Measurements from ENCODE around the gene ARFGEF3.

ARFGEF3 gene

GRCh38 chr6:138330763-138331162, 169.0 kb downstream of the ARFGEF3 start:
- no peak overlapping the region for H3K27ac ChIP-seq
- TF ChIP-seq ZFX (IDR thresholded peaks at IDR 0.05) (no peak), CTCF (conservative IDR thresholded peaks at IDR 0.05) (no peak)

- no peak overlapping the region for H3K27ac ChIP-seq
- TF ChIP-seq CTCF (conservative IDR thresholded peaks at IDR 0.05) = no peak
Observed at GRCh38 chr6:138331444-138331843, 169.7 kb downstream of the ARFGEF3 start.

GRCh38 chr6:138331984-138332383, 170.2 kb downstream of the ARFGEF3 start:
- no peak overlapping the region for H3K27ac ChIP-seq
- TF ChIP-seq CTCF (conservative IDR thresholded peaks at IDR 0.05) (no peak), ZFX (IDR thresholded peaks at IDR 0.05) (no peak)

GRCh38 chr6:138334000-138334399, 172.3 kb downstream of the ARFGEF3 start:
- TF ChIP-seq ZFX (IDR thresholded peaks at IDR 0.05) = no peak
- TF ChIP-seq CTCF (conservative IDR thresholded peaks at IDR 0.05) = no peak
- no peak overlapping the region for H3K27ac ChIP-seq

GRCh38 chr6:138334963-138335362, 173.2 kb downstream of the ARFGEF3 start:
- no peak for TF ChIP-seq ZFX (IDR thresholded peaks at IDR 0.05)
- no peak for TF ChIP-seq CTCF (conservative IDR thresholded peaks at IDR 0.05)
- H3K27ac ChIP-seq = no peak overlapping the region

GRCh38 chr6:138336221-138336620, 174.5 kb downstream of the ARFGEF3 start:
- no peak for TF ChIP-seq ZFX (IDR thresholded peaks at IDR 0.05)
- no peak for TF ChIP-seq CTCF (conservative IDR thresholded peaks at IDR 0.05)

GRCh38 chr6:138337076-138337475, 175.3 kb downstream of the ARFGEF3 start:
- no peak for TF ChIP-seq ZFX (IDR thresholded peaks at IDR 0.05)
- TF ChIP-seq CTCF (conservative IDR thresholded peaks at IDR 0.05) = no peak

More at GRCh38 chr6:138336221-138336620, 174.5 kb downstream of the ARFGEF3 start:
- no peak overlapping the region for H3K27ac ChIP-seq

More at GRCh38 chr6:138337076-138337475, 175.3 kb downstream of the ARFGEF3 start:
- H3K27ac ChIP-seq = no peak overlapping the region

Data from C4-2B (cell line).